Stimulated activated naive CD4-positive, alpha-beta T cell treated with Interleukin-2 at 50 U/mL for 16 hours (primary cell): ENCODE measurements around the gene STARD9.
"Not testable (repeated sequence)": the region's sequence is repeated elsewhere in the genome, so short reads cannot be mapped to it uniquely, and the experiment has no call there.

ENCODE experiments used
- DNase-seq: peaks from one replicate; lab custom pipeline; 2025; lab: John Stamatoyannopoulos, UW

The STARD9 gene

DNA sequence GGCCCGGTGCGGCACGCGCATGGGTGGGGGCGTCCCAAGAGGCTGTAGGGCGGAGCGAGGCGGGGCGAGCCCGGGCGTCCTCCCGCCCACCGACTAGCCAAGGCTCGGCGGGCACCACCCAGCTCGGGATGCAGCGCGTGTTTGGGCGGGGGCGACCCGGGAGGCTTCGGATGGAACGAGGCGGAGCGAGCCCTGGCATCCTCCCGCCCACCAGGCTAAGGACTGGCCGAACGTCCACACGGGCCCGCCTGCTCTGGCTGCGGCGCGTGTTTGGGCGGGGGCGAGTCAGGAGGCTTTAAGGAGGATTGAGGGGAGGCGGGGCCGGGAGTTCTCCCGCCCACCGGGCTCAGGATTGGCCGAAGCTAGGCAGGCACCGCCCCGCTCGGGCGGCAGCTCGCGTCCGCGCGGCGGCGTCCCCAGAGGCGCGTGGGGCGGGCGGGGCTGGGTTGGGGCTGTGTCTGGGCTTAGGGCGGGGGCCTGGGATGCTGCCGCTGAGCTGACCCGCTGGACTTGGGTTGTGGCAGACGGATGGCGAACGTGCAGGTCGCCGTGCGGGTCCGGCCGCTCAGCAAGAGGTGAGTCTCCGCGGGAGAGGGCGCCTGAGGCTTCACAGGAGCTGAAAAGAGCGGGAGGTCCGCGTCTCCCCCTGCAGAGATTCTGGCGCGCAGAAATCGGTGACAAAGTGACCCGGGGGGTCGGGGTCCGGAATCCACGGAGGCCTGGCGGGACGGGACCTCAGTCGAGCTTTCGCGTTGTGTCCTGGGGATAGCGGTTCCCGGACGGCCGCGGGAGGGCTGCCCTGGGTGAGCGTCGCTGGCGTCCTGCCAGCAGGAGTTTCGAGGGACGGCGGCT is at the start of gene STARD9:
Gene STARD9 (plus strand): TSS at position 419 of the 852 bp plus-strand sequence. CDS start 110 bp downstream, at position 529.
- DNase-seq = peak; percentile 95

DNA sequence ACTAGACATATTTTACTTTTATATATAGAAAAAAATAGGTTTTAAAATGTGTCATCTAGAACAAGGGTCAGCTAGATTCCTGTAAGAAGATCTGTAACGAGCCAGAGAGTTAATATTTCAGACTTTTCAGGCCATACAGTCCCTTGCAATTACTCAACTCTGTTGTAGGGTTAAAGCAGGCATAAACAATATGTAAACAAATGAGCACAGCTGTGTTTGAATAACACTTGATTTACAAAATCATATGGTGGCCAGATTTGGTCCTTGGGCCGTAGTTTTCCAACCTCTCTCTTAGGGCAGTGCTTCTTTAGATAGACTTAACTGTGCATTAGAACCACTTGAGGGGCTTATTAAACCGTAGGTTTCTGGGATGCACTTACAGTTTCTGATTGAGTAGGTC is 46.4 kb upstream of the STARD9 start:
- no peak for DNase-seq

DNA sequence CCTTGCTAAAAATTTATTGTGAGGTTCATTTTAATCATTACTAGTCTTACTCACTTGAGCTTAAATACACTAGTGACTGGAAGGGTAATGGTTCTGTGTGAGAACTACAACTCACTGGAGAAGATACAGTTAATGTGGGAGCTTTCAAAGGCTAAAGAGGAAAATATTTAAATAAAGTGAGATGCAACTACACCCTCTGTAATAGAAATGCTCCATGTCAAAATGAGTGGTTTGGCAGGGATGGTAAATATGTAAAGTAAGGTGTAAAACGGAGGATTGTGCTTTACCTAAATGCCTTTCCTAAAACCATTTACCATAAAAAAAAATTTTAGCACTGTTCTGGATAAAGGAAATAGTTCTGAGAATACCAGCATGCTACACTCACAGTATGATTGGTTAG is 42.2 kb upstream of the STARD9 start:
- no peak for DNase-seq

DNA sequence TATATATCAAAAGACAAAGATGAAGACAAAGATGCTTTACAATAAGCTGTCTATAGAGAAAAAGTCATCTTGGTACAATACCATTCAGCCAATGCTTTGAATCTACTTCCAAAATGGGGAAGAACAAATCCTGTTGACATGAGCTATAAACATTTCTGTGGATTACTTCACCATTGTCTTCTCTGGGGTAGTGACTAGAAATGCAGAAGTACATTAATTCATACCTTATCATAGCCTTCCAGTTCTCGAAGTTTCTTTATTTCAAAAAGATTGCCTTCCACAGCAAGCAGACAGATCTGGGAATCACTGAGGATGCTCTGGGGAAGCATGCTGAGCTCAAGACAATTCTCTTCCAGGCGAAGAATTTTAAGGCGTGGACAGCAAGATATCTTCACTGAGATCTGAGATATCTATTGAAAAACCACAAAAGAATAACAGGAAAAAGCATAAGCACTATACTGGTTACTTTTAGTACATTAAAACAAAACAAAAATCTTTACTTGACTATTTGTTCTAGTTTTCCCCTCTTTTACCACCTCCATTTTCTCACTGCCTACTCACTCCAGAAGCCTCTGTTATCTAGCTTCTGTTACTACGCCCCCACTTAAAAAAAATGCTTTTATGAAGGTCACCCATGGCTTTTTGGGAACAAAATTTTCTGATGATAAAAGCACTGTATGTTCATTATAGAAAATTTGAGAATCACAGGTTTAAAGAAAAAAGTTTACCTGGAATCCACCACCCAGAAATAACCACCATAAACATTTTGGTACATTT is 30.4 kb upstream of the STARD9 start:
- no peak for DNase-seq

DNA sequence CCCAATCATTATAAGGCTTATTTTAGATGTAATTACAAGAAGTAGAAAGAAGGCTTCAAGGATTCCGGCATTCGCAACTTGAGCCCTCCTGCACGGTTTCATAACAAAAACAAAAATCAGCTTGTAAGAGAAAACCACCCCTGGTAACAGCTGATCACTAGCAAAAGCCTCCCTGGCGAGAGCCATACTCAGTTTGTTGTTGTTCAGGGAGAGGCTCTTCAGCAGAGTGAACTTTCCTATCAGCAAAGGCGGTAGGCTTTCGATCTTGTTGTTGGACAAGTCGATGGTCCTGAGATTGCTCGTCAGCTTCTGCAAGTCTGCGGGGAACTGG is 27.5 kb upstream of the STARD9 start:
- no peak for DNase-seq

DNA sequence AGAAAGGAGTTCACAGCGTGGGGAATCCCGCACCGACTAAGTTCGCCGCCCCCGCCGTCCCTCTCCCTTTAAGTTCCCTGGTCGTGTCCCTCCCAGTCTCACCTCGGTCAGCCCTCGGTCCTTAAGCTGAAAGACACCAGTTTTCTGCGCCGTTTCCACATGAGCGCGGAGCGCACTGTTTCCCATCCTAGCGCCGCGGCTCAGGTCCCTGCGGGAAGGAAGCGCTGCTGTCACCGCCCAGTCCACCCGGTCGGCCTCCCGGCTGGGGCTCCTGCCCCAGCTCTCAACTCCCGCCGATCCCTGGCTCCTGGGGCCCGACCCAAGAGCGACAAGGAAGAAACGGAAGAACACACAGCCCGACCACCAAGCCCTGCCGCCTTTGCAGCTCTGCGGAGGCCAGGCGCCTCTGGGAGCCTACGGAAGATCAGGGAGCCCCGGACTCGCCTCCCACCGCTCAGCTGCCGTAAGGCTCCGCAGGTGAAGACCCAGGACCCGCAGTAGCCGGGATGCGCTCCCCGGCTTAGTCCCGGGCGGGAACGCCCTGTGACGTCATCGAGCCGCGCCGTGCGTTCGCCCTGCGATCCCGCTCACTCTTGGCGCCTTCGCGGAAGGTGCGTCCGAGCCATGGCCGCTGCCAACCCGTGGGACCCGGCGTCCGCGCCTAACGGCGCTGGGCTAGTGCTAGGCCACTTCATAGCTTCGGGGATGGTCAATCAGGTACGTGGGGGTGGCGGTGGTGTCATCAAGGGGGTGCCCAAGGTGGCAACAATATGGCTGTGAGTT is 27.0 kb upstream of the STARD9 start, which contains the start of the genes HAUS2 and LRRC57:
Gene HAUS2 (plus strand): TSS at position 590 of the 783 bp plus-strand sequence. CDS start 35 bp downstream, at position 625.
Gene LRRC57 (minus strand): TSS at position 545 of the 783 bp plus-strand sequence. CDS start 359 bp downstream, at position 186.
- DNase-seq = peak; percentile 80

DNA sequence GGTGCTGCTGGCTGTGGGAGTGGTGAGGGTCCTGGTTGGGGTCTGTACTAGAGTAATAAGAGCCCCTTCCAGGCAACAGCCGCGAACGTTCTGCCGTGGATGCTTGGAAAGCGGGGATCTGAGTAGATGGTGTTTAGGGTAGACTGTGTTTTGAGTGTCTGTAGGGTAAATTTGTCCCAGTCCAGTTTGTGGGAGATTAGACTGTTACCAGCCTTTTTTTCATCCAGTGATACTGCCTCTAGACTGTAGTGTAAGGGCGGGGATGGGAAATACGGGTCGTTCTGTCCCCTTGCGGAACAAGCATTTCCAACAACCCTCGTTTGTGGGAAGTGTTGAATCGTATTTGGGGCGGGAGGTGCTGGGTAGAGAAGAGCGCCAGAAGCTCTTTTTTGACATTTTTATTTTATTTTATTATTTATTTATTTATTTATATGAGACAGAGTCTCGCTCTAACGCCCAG is 26.3 kb upstream of the STARD9 start:
- no peak for DNase-seq

DNA sequence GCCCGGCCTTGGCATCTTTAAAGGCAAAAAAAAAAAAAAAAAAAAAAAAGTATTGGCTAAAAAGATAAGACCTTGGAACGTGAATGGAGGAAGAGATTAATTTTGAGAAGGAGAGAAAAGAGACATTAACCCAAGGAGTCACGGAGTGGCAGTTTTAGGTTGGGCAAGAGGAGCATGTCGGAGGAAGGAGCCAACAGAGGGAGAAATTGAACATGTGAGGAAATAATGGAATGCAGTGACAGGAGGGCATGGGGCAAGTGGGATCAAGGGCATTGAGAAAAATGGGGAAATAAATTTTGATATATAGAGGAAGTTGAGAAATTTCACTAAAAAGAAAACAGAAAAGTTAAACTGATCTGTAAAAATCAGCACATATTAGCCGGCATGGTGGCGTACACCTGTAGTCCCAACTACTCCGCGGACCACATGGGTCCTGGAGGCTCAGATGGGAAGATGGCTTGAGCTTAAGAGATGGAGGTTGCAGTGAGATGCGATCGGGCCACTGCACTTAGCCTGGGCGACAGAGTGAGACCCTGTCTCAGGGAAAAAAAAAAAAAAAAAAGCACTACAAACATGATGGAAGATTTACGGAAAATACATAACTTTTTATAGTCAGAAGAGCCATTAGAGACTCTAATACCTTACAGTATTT is 25.5 kb upstream of the STARD9 start:
- DNase-seq = no peak

DNA sequence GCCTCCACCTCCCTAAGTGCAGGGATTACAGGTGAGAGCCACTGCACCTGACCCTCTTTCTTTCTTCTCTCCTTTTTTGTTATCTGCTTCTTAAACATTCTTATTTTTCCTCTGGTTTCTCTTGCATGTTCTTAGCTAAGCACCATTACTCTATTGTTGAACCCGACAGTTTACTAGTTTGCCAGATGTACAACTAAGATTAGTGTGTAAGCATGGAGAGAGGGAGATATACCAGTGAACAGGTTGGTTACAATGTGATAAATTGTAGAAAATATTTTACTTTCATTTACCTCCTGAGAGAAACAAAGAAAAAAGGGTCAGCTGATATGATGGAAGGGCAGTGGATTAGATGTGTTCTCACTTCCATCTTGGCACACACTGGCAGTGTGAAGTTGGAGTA is 21.9 kb upstream of the STARD9 start:
- no peak for DNase-seq

DNA sequence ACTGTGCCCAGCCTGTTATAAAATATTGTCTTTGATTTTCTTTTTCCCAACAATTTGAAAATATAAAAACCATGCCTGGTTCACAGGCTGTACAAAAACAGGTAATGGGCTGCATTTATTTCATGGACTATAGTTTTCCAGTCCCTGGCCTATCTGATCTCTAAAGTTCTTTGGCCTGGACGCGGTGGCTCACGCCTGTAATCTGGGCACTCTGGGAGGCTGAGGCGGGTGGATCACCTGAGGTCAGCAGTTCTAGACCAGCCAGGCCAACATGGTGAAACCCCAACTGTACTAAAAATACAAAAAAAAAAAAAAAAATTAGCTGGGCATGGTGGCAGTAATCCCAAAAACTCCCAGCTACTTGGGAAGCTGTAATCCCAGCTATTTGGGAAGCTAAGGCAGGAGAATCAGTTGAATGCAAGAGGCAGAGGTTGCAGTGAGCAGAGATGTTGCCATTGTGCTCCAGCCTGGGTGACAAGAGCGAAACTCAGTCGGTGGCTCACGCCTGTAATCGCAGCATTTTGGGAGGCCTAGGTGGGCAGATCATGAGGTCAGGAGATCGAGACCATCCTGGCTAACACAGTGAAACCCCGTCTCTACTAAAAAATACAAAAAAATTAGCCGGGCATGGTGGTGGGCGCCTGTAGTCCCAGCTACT is 18.7 kb upstream of the STARD9 start:
- DNase-seq = not testable (repeated sequence)

DNA sequence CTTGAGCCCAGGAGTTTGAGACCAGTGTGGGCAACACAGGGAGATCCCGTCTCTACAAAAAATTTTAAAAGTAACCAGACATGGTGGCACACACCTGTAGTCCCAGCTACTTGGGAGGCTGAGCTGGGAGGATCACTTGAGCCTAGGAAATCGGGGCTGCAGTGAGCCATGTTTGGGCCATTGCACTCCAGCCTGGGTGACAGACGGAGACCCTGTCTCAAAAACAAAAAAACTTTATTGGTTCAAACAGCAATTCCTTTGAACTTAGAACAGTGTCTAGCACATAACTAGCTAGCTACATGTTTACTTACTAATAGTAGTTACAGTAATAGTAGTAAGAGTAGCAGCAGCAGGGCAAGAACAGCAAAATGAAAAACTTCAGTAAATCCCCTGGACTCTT is 16.7 kb upstream of the STARD9 start:
- DNase-seq = no peak

DNA sequence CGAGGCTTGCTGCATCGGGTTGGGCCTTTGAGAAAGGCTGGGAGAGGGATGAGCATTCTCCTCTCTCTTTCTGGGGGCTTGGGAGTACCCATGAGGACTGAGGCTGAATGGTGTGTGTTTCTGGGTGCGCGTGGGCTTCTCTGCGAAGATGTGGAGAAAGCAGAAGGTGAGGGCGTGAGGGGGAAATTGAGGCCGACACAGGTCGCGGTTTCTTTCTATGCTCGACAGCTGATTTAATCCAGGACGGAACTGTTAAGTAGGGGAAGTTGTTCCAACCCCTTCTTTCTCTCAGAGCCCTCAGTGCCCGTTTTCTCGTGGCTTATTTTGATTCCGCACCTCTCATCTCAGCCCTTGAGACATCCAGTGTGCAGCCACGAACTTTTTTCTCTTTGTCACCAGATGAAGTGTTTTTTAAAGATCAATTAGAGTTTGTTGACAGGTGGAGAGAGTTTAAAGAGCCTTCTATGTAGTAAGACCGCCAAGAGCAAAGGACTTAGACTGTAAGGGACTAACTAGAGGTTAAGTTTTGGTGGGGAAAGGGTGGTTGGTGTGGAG is 711 bp downstream of the STARD9 start:
- no peak for DNase-seq

DNA sequence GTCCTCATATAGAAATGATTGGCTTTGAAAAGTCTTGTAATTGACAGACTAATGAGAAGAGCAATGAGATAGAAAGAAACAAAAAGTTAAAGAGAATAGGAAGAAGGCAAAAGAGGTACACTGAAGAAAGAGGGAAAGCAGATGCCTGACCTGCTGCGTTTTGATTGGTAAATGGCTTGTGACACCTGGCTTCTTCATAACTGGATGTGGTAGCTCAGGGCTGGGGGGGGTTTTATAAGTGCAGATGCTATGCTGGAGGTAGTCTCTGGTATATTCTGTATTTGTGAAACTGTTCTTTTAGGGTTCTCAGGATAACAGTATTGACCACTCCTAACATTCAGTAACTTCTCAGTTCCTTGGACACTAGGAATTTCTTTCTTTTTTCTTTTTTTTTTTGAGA is 1.4 kb downstream of the STARD9 start:
- DNase-seq = no peak

DNA sequence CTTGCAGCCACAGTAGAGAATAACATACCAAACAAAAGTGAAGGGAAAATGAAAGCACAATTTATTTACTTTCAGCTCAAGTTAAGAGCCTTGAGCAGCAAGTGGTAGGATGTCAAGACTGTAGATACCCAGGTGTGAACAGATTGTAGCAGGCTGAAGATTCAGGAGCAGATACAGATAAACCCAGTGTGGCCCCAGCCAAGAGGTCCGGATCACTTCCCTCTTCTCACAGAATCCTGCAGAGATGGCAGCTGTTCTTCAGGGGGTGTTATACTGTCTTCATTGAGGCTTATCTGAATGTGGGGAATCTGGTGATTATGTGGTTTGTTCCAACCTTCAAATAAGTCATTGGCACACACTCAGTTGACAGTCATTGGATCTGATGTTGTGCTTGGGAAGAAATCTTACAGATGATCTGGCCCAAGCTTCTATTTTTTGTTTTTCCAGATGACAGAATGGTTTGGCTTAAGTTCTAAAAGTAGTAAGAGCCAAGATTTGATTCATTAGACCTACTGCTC is 2.2 kb downstream of the STARD9 start:
- no peak for DNase-seq

DNA sequence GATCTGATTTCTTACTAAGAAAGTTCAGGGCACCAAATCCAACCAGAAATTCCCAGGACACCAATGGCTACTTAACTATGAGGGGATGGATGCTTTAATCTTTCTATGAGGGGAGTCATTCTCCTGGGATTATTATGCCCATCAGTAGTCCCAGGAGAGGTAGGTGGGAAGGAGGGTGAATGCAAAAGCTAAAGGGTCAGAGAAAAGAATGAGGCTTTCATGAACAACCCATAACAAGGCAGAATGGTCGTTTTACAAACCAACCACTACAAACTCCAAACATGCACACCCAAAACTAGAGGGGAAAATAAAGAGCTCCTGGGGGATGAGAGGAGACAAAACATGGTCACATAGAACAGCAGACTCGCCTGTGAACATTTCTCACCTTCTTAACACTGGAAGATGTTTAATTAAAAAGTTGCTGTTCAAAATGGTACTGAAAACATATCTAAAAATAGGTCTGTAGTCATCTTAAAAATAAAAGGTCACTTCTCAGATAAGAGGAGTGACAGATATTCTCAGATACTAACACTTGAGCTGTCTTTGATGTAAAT is 3.7 kb downstream of the STARD9 start:
- no peak for DNase-seq

DNA sequence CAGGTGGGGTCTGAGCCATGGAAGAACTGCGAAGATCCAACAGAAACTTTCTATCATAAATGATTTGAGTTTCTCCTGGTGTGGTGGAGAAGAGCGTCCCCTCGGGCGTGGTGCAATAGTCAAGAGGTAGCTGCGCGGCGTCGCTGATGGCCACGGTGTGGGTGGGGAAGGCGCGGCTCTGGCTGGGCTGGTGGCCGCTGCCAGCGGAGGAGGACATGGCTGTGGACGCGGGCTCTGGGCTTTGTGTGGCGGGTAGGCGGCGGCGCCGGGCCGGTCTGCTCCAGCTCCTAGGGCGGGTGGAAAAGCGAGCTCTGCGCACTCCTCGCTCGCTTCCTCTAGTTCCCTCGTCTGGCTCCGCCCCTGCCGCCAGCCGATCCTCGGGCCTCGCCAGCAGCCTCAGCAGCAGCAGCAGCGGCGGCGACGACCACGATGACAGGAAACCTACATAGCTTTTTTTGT is 5.9 kb downstream of the STARD9 start:
- DNase-seq = peak; percentile 68

DNA sequence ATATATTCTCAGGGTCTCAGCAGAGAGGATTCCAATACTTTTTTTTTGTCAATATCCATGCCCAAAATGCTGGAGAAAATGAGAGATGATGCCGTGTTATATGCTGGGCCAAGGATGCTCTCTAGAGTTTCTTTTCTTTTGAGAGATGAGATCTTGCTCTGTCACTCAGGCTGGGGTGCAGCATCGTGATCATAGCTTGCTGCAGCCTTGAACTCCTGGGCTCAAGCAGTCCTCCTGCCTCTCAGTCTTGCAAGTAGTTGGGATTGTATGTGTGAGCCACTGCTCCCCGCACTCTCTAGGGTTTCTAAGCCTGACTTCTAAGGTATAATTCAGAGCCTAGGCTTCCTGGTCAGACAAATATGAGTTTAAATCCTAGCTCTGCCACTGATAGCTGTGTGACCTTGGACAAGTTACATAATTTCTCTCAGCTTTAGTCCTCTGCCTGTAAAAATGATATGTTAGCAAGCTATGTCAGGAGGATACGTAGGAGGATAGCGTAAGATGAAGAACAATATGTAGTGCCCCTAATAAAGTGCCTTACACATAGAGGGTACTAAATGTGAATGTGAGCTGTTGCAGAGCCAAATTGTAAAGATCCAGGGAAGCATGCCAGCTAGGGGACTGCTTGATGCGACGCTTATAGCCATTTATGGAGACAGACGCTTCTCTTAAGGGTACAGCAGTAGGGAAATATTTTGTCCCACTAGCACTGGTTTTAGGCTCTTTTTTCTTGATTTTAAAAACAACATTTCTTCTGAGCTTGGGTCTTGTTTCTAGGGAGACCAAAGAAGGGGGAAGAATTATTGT is 7.4 kb downstream of the STARD9 start:
- no peak for DNase-seq

DNA sequence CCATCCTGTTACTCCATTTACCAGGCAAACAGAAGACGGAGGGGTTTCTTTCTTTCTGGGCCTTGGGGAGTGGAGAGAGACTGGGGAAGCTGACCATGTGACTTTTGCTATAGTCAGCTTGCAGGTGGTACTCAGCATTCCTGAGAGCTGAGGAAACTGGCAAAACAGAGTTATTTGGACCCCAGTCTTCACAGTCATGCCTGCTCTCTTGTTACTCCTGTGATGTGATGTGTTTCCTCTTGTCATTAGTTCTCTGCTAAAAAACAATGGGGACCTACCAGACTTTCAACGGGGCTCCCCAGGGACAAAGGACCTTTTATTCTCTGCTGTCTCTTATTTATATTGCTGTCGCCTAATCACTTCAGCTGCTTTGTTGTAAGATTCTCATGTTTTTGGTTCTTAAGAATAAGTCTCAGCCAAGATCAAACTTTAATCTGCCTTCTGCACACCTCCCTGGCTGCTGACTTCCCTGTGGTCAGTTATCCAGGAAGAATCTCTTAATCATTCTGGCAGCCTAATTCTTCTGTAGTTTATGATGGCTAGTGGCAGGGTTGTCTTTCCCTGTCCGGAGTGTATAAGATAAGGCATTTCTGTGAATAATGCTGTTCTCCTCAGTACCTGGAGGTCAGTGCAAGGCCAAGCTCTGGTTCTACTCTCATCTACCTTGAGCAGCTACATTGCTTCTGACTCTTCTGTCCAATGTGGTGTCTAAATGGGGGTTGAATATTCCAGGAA is 8.8 kb downstream of the STARD9 start:
- no peak for DNase-seq
